A549 (cell line): ENCODE measurements around the gene PNN.
A peak's percentile ranks its signal among the peaks of the same experiment; 100 is the strongest.

ENCODE experiments used
- CHD2 ChIP-seq: fragments of 150-350 bp; IDR thresholded peaks from 2 replicates; pipeline ENCODE4 v1.6.1; 2014; ENCODE audit warnings: low read length; ENCODE audit not compliant: partially characterized antibody
- CTCF ChIP-seq: fragments of >200 bp; sonication (Bioruptor Twin); formaldehyde crosslinking; IDR thresholded peaks from 3 replicates; pipeline ENCODE4 v1.5.1; 2016
- MAX ChIP-seq: IDR thresholded peaks from 2 replicates; pipeline ENCODE4 v1.6.1; 2012
- NPAS2 ChIP-seq: fragments of 250-450 bp; sonication (Bioruptor Pico); IDR thresholded peaks from 2 replicates; pipeline ENCODE4 v1.8.0; 2022; ENCODE audit warnings: mild to moderate bottlenecking, moderate library complexity, borderline replicate concordance
- PBX3 ChIP-seq: IDR thresholded peaks from 2 replicates; pipeline ENCODE4 v1.6.1; 2012
- POLR2A ChIP-seq: IDR thresholded peaks from 2 replicates; pipeline ENCODE4 v1.6.1; 2012; ENCODE audit warnings: mild to moderate bottlenecking, low read length
- RCOR1 ChIP-seq: fragments of 150-350 bp; IDR thresholded peaks from 2 replicates; pipeline ENCODE4 v1.6.1; 2014; ENCODE audit warnings: antibody characterized with exemption, low read length, low read depth
- REST ChIP-seq: fragments of 200-600 bp; sonication (generic); IDR thresholded peaks from 2 replicates; pipeline ENCODE4 v1.6.1; 2016; ENCODE audit warnings: antibody characterized with exemption, mild to moderate bottlenecking, moderate library complexity
- RFX5 ChIP-seq: fragments of 450-650 bp; IDR thresholded peaks from 2 replicates; pipeline ENCODE4 v1.7.1; 2014; ENCODE audit warnings: antibody characterized with exemption, mild to moderate bottlenecking, moderate library complexity

- TF ChIP-seq CTCF (no peak), MAX (peak; percentile 74), POLR2A (peak; percentile 65), NPAS2 (no peak), RCOR1 (no peak), RFX5 (no peak; the same call in 1 of the 2 replicates), CHD2 (peak; percentile 90), PBX3 (peak; percentile 94), REST (peak; percentile 83)
Measured at GRCh38 chr14:39174560-39175444, at the start of gene PNN.
